ENCODE data around the gene CCDC12.

DNA sequence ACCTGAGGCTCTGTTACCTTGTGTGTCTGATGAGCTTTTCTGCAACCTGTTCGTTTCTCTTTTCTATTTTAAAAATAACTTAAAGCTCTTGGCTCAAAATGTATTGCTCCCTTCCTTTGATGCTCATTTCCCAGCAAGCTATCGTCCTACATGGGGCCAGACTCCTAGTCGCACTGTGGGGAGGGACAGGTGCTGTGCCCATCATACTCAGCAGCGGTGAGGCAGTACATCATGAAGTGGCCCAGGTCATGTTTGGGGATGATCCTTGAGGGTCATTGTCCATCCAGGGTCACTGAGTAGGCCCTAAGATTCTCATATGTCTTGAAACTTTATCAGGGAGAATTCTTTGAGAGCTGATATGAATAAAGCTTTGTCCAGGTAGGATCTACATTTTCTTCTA lies 57.9 kb downstream of the CCDC12 start:
- TF ChIP-seq, protein P1, sequence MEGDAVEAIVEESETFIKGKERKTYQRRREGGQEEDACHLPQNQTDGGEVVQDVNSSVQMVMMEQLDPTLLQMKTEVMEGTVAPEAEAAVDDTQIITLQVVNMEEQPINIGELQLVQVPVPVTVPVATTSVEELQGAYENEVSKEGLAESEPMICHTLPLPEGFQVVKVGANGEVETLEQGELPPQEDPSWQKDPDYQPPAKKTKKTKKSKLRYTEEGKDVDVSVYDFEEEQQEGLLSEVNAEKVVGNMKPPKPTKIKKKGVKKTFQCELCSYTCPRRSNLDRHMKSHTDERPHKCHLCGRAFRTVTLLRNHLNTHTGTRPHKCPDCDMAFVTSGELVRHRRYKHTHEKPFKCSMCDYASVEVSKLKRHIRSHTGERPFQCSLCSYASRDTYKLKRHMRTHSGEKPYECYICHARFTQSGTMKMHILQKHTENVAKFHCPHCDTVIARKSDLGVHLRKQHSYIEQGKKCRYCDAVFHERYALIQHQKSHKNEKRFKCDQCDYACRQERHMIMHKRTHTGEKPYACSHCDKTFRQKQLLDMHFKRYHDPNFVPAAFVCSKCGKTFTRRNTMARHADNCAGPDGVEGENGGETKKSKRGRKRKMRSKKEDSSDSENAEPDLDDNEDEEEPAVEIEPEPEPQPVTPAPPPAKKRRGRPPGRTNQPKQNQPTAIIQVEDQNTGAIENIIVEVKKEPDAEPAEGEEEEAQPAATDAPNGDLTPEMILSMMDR (IDR thresholded peaks at IDR 0.05; ENCODE audit: low read depth, low read length) = no peak
- TF ChIP-seq POLR2A (IDR thresholded peaks at IDR 0.05; ENCODE audit: extremely low read depth, insufficient read length) (no peak), MYC (IDR thresholded peaks at IDR 0.05; ENCODE audit: low read depth, low read length) (no peak)
- TF ChIP-seq, protein P2, sequence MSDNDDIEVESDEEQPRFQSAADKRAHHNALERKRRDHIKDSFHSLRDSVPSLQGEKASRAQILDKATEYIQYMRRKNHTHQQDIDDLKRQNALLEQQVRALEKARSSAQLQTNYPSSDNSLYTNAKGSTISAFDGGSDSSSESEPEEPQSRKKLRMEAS (IDR thresholded peaks at IDR 0.05; ENCODE audit: low read depth, low read length) = no peak
